GM21723 (cell line): ENCODE data around the gene SLC25A53.
A peak's percentile ranks its signal among the peaks of the same experiment; 100 is the strongest.
"Not testable (repeated sequence)": the region's sequence is repeated elsewhere in the genome, so short reads cannot be mapped to it uniquely, and the experiment has no call there.

ENCODE experiments used
- ATAC-seq: cut with Tn5 transposase; IDR thresholded peaks from one replicate; pipeline ENCODE4 v1.9.1; 2021; ENCODE audit warnings: mild to moderate bottlenecking, moderate library complexity; ENCODE audit not compliant: unreplicated experiment

SLC25A53 gene

GRCh38 chrX:104075778-104076445 is 80.9 kb downstream of the SLC25A53 start, which contains the start of gene TMSB15C:
TSS of gene TMSB15C (minus strand) at chrX:104076236.
- ATAC-seq: peak; percentile 99

DNA sequence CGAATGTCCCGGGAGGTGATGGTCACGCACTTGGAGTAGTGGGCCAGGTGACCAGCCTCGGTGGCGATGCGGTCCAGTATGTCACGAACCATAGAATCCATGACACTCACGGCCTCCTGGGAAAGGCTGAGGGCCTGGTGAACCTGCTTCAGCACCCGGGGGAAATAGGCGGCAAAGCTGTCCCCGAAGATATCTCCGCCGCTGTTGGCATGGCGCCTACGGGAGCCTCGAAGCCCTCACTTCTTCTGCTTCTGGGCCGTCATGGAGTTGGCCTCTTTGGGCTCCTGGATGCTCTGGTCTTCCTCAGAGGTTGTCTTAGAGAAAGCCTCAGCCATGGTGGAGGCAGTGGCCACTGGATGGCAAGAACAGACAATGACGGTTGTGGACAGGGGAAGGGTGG is 94.2 kb downstream of the SLC25A53 start:
- not testable (repeated sequence) for ATAC-seq

DNA sequence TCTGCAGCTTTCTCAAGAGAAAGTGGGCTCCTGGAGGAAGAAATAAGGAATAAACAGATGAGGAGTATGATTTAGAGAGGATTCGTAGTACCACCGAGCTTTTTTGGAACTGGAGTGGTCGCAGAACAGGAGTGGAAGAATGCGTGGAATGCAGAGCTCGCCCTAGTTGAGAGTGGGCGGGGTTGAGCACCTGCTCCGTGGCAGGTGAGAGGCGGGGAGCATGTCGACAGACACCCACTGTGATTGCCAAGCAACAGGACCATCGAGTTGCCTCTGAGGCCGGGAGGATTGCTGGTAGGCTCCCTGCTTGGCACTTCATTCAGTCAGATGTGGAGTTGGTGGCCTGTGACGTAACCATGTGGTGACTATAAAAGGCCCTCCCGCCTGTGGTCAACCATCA is 101.9 kb downstream of the SLC25A53 start:
- ATAC-seq: not testable (repeated sequence)
